H7 (cell line): Measurements from ENCODE around the gene SCRG1. TPM values are rescaled to one million over a fixed set of nuclear protein-coding genes. Genes with fewer than 3 reads are reported as not detected.

Experiments
- DNase-seq: peaks from one replicate; pipeline ENCODE4 v3.0.0; 2012
- H3K27me3 ChIP-seq: 2 replicates; pipeline ENCODE4 v1.6.0; 2011; ENCODE audit warnings: mild to moderate bottlenecking, low read length; ENCODE audit not compliant: control insufficient read depth, insufficient read depth
- H3K36me3 ChIP-seq: replicated peaks from 2 replicates; pipeline ENCODE4 v1.5.1; 2011; ENCODE audit warnings: low read length; ENCODE audit not compliant: control insufficient read depth, insufficient read depth
- H3K4me3 ChIP-seq: 2 replicates; pipeline ENCODE4 v1.5.1; 2011; ENCODE audit warnings: low read depth, mild to moderate bottlenecking, control low read depth, low read length, moderate library complexity; ENCODE audit not compliant: insufficient read depth
- total RNA-seq: library from RNA; depleted of rRNA; stranded (reverse); fragments of >200 nt; shearing (Covaris generic); gene quantifications from 2 replicates; pipeline ENCODE4 v1.2.3, GENCODE V29; 2014; rRNA removed

SCRG1 gene
- not detected in 2 replicates for total RNA-seq

- Histone ChIP-seq H3K4me3 (no peak within 1 kb of the TSS), H3K27me3 (no peaks in the 10 kb centered on the region), H3K36me3 (no peaks in the 10 kb centered on the region)
- DNase-seq, result peak; percentile 26
Observed at GRCh38 chr4:173398779-173399415, at the start of gene SCRG1. TSS of gene SCRG1 (minus strand) at chr4:173399116. CDS start at chr4:173391414, 7,702 bp downstream.

- Histone ChIP-seq H3K36me3 (no peaks in the 10 kb centered on the region), H3K27me3 (no peaks in the 10 kb centered on the region), H3K4me3 (no peak overlapping the region)
- DNase-seq, result no peak
Observed at GRCh38 chr4:173448103-173448502, 49.2 kb upstream of the SCRG1 start.

GRCh38 chr4:173446416-173446815, 47.5 kb upstream of the SCRG1 start:
- H3K27me3 ChIP-seq, result no peaks in the 10 kb centered on the region
- no peak for DNase-seq
- H3K4me3 ChIP-seq, result no peak overlapping the region
- no peaks in the 10 kb centered on the region for H3K36me3 ChIP-seq

- no peaks in the 10 kb centered on the region for H3K27me3 ChIP-seq
- H3K4me3 ChIP-seq, result no peak overlapping the region
- no peaks in the 10 kb centered on the region for H3K36me3 ChIP-seq
- DNase-seq, result no peak
Observed at GRCh38 chr4:173443121-173443520, 44.2 kb upstream of the SCRG1 start.

- no peak for DNase-seq
- Histone ChIP-seq H3K4me3 (no peak overlapping the region), H3K36me3 (no peaks in the 10 kb centered on the region), H3K27me3 (no peaks in the 10 kb centered on the region)
Observed at GRCh38 chr4:173442223-173442932, 43.5 kb upstream of the SCRG1 start.

GRCh38 chr4:173440888-173441287, 42.0 kb upstream of the SCRG1 start:
- Histone ChIP-seq H3K27me3 (no peaks in the 10 kb centered on the region), H3K4me3 (no peak overlapping the region), H3K36me3 (no peaks in the 10 kb centered on the region)
- DNase-seq, result no peak

GRCh38 chr4:173436771-173437265, 37.9 kb upstream of the SCRG1 start:
- no peak for DNase-seq
- Histone ChIP-seq H3K4me3 (no peak overlapping the region), H3K27me3 (no peaks in the 10 kb centered on the region; the same call in 1 of the 2 replicates), H3K36me3 (no peaks in the 10 kb centered on the region)

GRCh38 chr4:173436149-173436579, 37.2 kb upstream of the SCRG1 start:
- DNase-seq, result no peak
- Histone ChIP-seq H3K27me3 (no peaks in the 10 kb centered on the region; the same call in 1 of the 2 replicates), H3K4me3 (no peak overlapping the region), H3K36me3 (no peaks in the 10 kb centered on the region)

- no peak for DNase-seq
- no peaks in the 10 kb centered on the region; the same call in 1 of the 2 replicates for H3K27me3 ChIP-seq
- H3K36me3 ChIP-seq, result no peaks in the 10 kb centered on the region
- H3K4me3 ChIP-seq, result no peak overlapping the region
Observed at GRCh38 chr4:173434231-173434630, 35.3 kb upstream of the SCRG1 start.

- Histone ChIP-seq H3K27me3 (no peaks in the 10 kb centered on the region; the same call in 1 of the 2 replicates), H3K4me3 (no peak overlapping the region), H3K36me3 (no peaks in the 10 kb centered on the region)
- DNase-seq, result no peak
Observed at GRCh38 chr4:173433447-173433846, 34.5 kb upstream of the SCRG1 start.

GRCh38 chr4:173432430-173432829, 33.5 kb upstream of the SCRG1 start:
- Histone ChIP-seq H3K27me3 (no peaks in the 10 kb centered on the region; the same call in 1 of the 2 replicates), H3K4me3 (no peak overlapping the region), H3K36me3 (no peaks in the 10 kb centered on the region)
- no peak for DNase-seq

GRCh38 chr4:173426064-173426463, 27.1 kb upstream of the SCRG1 start:
- Histone ChIP-seq H3K4me3 (no peak overlapping the region), H3K27me3 (no peaks in the 10 kb centered on the region), H3K36me3 (no peaks in the 10 kb centered on the region)
- DNase-seq, result no peak

- Histone ChIP-seq H3K27me3 (no peaks in the 10 kb centered on the region), H3K4me3 (no peak overlapping the region), H3K36me3 (no peaks in the 10 kb centered on the region)
- no peak for DNase-seq
Observed at GRCh38 chr4:173424899-173425805, 26.2 kb upstream of the SCRG1 start.

GRCh38 chr4:173420801-173421200, 21.9 kb upstream of the SCRG1 start:
- Histone ChIP-seq H3K4me3 (no peak overlapping the region), H3K36me3 (no peaks in the 10 kb centered on the region), H3K27me3 (no peaks in the 10 kb centered on the region)
- DNase-seq, result no peak
